Kidney epithelial cell (primary cell): ENCODE results near the gene KCNK13. TPM values are rescaled to one million over a fixed set of nuclear protein-coding genes. Genes with fewer than 3 reads are reported as not detected.
"Not testable (repeated sequence)": the region's sequence is repeated elsewhere in the genome, so short reads cannot be mapped to it uniquely, and the experiment has no call there.

Source experiments
- DNase-seq: peaks from one replicate; pipeline ENCODE4 v3.0.0-alpha.2; 2010; ENCODE audit warnings: low read depth
- H3K27me3 ChIP-seq: 2 replicates; pipeline ENCODE4 v1.6.0; 2011; ENCODE audit warnings: low read length; ENCODE audit not compliant: control insufficient read depth, insufficient read depth
- H3K36me3 ChIP-seq: 2 replicates; pipeline ENCODE4 v1.5.1; 2011; ENCODE audit warnings: low read length; ENCODE audit not compliant: control insufficient read depth, insufficient read depth
- H3K4me3 ChIP-seq: 2 replicates; pipeline ENCODE4 v1.5.1; 2011; ENCODE audit warnings: low read depth, mild to moderate bottlenecking, control low read depth, low read length
- total RNA-seq: library from RNA; depleted of rRNA; stranded (reverse); fragments of >200 nt; gene quantifications from 2 replicates; pipeline ENCODE4 v1.2.3, GENCODE V29; 2015
- TF ChIP-seq, protein P1 (sequence below): IDR thresholded peaks from 2 replicates; pipeline ENCODE4 v1.5.1; 2011; ENCODE audit warnings: mild to moderate bottlenecking, moderate library complexity, low read length, control low read depth, inconsistent platforms; ENCODE audit not compliant: insufficient read depth, poor library complexity, severe bottlenecking

Gene KCNK13
- total RNA-seq, result 0.13 and 0.89 TPM in 2 replicates

GRCh38 chr14:90061685-90062126, at the start of gene KCNK13:
TSS of gene KCNK13 (plus strand) at chr14:90061994. CDS start at chr14:90062206, 212 bp downstream.
- no peak for DNase-seq
- Histone ChIP-seq H3K27me3 (peaks cover 53% of the 10 kb centered on the region), H3K36me3 (no peaks in the 10 kb centered on the region), H3K4me3 (peak within 1 kb of the TSS; percentile 36)
- TF ChIP-seq, protein P1, sequence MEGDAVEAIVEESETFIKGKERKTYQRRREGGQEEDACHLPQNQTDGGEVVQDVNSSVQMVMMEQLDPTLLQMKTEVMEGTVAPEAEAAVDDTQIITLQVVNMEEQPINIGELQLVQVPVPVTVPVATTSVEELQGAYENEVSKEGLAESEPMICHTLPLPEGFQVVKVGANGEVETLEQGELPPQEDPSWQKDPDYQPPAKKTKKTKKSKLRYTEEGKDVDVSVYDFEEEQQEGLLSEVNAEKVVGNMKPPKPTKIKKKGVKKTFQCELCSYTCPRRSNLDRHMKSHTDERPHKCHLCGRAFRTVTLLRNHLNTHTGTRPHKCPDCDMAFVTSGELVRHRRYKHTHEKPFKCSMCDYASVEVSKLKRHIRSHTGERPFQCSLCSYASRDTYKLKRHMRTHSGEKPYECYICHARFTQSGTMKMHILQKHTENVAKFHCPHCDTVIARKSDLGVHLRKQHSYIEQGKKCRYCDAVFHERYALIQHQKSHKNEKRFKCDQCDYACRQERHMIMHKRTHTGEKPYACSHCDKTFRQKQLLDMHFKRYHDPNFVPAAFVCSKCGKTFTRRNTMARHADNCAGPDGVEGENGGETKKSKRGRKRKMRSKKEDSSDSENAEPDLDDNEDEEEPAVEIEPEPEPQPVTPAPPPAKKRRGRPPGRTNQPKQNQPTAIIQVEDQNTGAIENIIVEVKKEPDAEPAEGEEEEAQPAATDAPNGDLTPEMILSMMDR, result no peak

- Histone ChIP-seq H3K36me3 (peaks cover 1% of the 10 kb centered on the region), H3K27me3 (no peaks in the 10 kb centered on the region), H3K4me3 (no peak overlapping the region)
- TF ChIP-seq, protein P1, result no peak
- no peak for DNase-seq
Measured at GRCh38 chr14:90017371-90017770, 44.4 kb upstream of the KCNK13 start.

DNA sequence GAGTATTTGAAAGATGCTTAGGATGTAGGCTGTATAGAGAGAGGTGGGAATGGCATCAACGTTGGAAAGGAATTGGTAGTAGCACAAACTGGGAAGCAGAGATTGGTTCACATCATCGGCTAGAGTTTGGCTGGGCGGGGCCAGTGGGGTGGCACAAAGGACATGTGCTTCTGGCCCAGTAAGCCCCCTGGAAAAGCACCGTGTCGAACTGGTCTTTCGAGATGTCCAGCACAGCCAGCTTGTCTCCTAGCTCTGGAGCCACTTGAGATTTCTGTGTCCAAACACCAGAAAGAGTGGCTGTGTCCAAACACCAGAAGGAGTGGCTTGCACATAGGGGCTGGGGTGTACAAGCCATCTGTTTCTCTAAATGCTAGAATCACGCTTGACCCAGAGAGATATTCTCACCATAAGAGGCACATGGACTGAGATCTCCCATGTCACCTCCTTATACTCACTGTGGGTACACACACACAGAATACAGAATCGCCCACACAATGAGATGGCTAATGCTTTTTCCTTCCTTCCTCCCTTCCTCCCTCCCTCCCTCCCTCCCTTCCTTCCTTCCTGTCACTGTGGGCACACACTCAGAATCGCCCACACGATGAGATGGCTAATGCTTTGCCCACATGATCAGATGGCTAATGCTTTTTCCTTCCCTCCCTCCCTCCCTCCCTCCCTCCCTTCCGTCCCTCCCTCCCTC, 41.8 kb upstream of the KCNK13 start:
- Histone ChIP-seq H3K27me3 (no peaks in the 10 kb centered on the region), H3K36me3 (peaks cover 1% of the 10 kb centered on the region), H3K4me3 (no peak overlapping the region)
- TF ChIP-seq, protein P1, result no peak
- no peak for DNase-seq

DNA sequence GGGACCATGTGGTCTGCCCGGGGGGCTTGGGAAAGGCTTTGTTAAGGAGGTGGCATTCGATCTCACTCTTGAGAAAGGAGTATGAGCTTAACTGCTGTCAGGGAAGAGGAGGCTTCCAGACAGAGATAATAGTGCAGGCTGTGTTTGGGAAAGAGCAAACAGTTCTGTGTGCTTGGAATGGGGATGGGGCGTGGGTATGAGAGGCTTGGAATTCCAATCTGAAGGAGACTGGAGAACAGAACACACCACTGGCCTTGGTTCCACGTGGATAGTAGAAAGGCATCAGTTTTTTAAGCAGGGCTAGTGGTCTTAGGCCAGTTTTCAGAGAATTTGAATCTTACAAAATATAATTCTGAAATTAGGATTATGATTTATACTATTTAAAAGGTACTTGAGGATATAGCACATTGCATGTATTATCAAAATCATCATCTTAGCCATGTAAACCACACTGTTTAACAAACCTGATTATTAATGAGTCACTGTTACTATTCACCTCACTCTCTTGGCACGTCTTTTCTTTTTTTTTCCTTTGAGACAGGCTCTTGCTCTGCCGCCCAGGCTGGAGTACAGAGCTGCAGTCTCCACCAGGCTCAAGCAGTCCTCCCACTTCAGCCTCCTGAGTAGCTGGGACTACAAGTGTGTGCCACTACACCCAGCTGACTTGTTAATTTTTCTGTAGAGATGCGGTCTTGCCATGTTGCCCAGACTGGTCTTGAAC, 38.5 kb upstream of the KCNK13 start:
- no peak for DNase-seq
- Histone ChIP-seq H3K4me3 (no peak overlapping the region), H3K27me3 (no peaks in the 10 kb centered on the region), H3K36me3 (peaks cover 1% of the 10 kb centered on the region)
- TF ChIP-seq, protein P1, result no peak

GRCh38 chr14:90024910-90025309, 36.9 kb upstream of the KCNK13 start:
- H3K4me3 ChIP-seq, result no peak overlapping the region
- no peak for DNase-seq
- no peaks in the 10 kb centered on the region for H3K36me3 ChIP-seq
- TF ChIP-seq, protein P1, result no peak
- no peaks in the 10 kb centered on the region for H3K27me3 ChIP-seq

DNA sequence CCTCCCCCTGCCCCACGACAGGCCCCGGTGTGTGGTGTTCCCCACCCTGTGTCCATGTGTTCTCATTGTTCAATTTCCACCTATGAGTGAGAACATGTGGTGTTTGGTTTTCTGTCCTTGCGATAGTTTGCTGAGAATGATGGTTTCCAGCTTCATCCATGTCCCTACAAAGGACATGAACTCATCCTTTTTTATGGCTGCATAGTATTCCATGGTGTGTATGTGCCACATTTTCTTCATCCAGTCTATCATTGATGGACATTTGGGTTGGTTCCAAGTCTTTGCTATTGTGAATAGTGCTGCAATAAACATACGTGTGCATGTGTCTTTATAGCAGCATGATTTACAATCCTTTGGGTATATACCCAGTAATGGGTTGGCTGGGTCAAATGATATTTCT, 35.2 kb upstream of the KCNK13 start:
- not testable (repeated sequence) for H3K4me3 ChIP-seq, H3K36me3 ChIP-seq, H3K27me3 ChIP-seq, DNase-seq
